Smooth muscle cell (in vitro differentiated cells): ENCODE data around the gene MINDY4. TPM values are rescaled to one million over a fixed set of nuclear protein-coding genes. Genes with fewer than 3 reads are reported as not detected.
A peak's percentile ranks its signal among the peaks of the same experiment; 100 is the strongest.

ENCODE experiments used
- DNase-seq: peaks from one replicate; lab custom pipeline; 2025; ENCODE audit not compliant: unreplicated experiment; lab: John Stamatoyannopoulos, UW
- H2AFZ ChIP-seq: fragments of 200-600 bp; sonication (generic); 2 replicates; pipeline ENCODE4 v1.6.0; 2016; ENCODE audit warnings: antibody characterized with exemption, low read depth, mild to moderate bottlenecking
- H3F3A ChIP-seq: fragments of 200-600 bp; sonication (generic); 2 replicates; pipeline ENCODE4 v1.6.0; 2017; ENCODE audit warnings: antibody characterized with exemption, low read depth
- H3K27ac ChIP-seq: fragments of 200-600 bp; sonication (generic); 2 replicates; pipeline ENCODE4 v1.5.1; 2016; ENCODE audit warnings: low read depth, mild to moderate bottlenecking
- H3K27me3 ChIP-seq: fragments of 200-600 bp; sonication (generic); 2 replicates; pipeline ENCODE4 v1.6.1; 2016; ENCODE audit warnings: low read depth, mild to moderate bottlenecking
- H3K36me3 ChIP-seq: fragments of 200-600 bp; sonication (generic); 2 replicates; pipeline ENCODE4 v1.5.1; 2016; ENCODE audit warnings: low read depth
- H3K4me1 ChIP-seq: fragments of 200-600 bp; sonication (generic); 2 replicates; pipeline ENCODE4 v1.5.1; 2016; ENCODE audit warnings: low read depth
- H3K4me2 ChIP-seq: fragments of 200-600 bp; sonication (generic); 2 replicates; pipeline ENCODE4 v1.6.0; 2016; ENCODE audit warnings: mild to moderate bottlenecking
- H3K4me3 ChIP-seq: fragments of 200-600 bp; sonication (generic); 2 replicates; pipeline ENCODE4 v1.5.1; 2016; ENCODE audit warnings: mild to moderate bottlenecking
- H3K79me2 ChIP-seq: fragments of 200-600 bp; sonication (generic); 2 replicates; pipeline ENCODE4 v1.6.0; 2016; ENCODE audit warnings: low read depth, mild to moderate bottlenecking
- H3K9ac ChIP-seq: fragments of 200-600 bp; sonication (generic); 2 replicates; pipeline ENCODE4 v1.6.0; 2016; ENCODE audit warnings: low read depth
- H3K9me3 ChIP-seq: fragments of 200-600 bp; sonication (generic); replicated peaks from 2 replicates; pipeline ENCODE4 v1.5.1; 2016; ENCODE audit warnings: low read depth
- H4K20me1 ChIP-seq: fragments of 200-600 bp; sonication (generic); 2 replicates; pipeline ENCODE4 v1.6.0; 2016; ENCODE audit warnings: low read depth
- WGBS: methylation state at CpG from one replicate; pipeline ENCODE4 v1.1.7; 2016; ENCODE audit warnings: low lambda C conversion rate; 5-methylcytosine and 5-hydroxymethylcytosine counted together
- polyA plus RNA-seq: library from polyadenylated mRNA; unstranded; fragments of >200 nt; fragmentation: Nextera tagmentation; extraction: Ambion mirVana; gene quantifications from 2 replicates; pipeline ENCODE4 v1.2.1, GENCODE V29; 2016
- total RNA-seq: library from RNA; depleted of rRNA; stranded (reverse); fragments of >200 nt; gene quantifications from 2 replicates; pipeline ENCODE4 v1.2.3, GENCODE V29; 2014
- TF ChIP-seq, protein P1 (sequence below): fragments of 200-600 bp; sonication (generic); IDR thresholded peaks from 2 replicates; pipeline ENCODE4 v1.5.1; 2017; ENCODE audit warnings: borderline replicate concordance, mild to moderate bottlenecking, antibody characterized with exemption; ENCODE audit not compliant: insufficient read depth, poor library complexity, severe bottlenecking

Gene MINDY4
- total and polyA plus RNA-seq, 2 experiments from 2014 or later: 4.9 to 5.3 TPM

DNA sequence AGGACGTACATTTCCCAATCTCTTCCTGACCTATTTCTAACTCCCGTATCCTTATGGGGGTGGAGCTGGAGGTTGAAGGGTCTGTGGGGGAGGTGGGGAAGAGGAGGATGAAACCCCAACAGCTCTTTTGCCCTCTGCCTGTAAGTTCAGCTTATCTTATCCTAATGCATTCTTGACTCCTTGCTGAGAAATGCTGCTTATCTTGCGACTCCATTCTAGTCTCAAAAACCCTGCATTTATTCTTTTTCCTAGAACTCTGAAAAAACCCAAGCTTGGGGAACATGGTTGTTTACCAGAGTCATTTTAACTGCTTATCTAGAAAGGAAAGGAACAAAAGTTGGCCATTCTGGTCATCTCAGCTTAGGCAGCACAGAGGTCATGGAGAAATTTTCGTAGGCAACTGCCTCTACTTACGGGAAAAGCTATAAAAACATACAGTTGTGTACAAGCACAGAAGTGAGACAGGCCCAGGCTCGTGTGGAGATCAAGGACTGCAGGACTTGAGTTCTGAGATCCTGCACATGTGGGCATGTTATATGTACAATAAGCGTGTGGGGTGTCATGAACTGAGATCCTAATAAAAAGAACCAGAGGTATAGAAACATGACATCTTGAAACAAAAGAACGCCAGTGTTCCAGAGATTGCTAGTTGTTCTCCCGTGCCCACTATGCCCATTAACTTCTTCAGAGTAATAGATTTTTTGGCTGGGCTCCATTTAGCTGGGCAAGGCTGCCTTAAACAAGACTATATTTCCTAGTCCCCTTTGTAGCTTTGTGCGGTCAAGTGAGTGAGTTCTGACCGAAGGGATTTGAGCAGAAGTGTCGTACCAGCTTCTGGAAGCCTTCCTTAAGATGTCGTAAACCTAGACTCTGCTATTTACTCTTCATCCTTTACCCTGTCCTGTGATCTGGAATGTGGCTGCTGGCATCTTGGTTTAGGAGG lies 9.7 kb upstream of the MINDY4 start:
- H3K4me1 ChIP-seq: no peaks in the 10 kb centered on the region
- TF ChIP-seq, protein P1, sequence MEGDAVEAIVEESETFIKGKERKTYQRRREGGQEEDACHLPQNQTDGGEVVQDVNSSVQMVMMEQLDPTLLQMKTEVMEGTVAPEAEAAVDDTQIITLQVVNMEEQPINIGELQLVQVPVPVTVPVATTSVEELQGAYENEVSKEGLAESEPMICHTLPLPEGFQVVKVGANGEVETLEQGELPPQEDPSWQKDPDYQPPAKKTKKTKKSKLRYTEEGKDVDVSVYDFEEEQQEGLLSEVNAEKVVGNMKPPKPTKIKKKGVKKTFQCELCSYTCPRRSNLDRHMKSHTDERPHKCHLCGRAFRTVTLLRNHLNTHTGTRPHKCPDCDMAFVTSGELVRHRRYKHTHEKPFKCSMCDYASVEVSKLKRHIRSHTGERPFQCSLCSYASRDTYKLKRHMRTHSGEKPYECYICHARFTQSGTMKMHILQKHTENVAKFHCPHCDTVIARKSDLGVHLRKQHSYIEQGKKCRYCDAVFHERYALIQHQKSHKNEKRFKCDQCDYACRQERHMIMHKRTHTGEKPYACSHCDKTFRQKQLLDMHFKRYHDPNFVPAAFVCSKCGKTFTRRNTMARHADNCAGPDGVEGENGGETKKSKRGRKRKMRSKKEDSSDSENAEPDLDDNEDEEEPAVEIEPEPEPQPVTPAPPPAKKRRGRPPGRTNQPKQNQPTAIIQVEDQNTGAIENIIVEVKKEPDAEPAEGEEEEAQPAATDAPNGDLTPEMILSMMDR: no peak
- no peaks in the 10 kb centered on the region for H3K79me2 ChIP-seq
- H3K27ac ChIP-seq: peak overlapping the region; percentile 54
- H3F3A ChIP-seq: no peaks in the 10 kb centered on the region
- H2AFZ ChIP-seq: peak overlapping the region; percentile 73
- H3K36me3 ChIP-seq: no peaks in the 10 kb centered on the region
- no peak for DNase-seq
- peak overlapping the region; percentile 38 for H3K4me2 ChIP-seq
- H3K9ac ChIP-seq: no peak overlapping the region
- no peaks in the 10 kb centered on the region for H4K20me1 ChIP-seq
- H3K27me3 ChIP-seq: no peaks in the 10 kb centered on the region
- H3K9me3 ChIP-seq: no peaks in the 10 kb centered on the region
- H3K4me3 ChIP-seq: no peak overlapping the region
- WGBS: 45% methylated on average over 13 of the region's 13 CpGs

DNA sequence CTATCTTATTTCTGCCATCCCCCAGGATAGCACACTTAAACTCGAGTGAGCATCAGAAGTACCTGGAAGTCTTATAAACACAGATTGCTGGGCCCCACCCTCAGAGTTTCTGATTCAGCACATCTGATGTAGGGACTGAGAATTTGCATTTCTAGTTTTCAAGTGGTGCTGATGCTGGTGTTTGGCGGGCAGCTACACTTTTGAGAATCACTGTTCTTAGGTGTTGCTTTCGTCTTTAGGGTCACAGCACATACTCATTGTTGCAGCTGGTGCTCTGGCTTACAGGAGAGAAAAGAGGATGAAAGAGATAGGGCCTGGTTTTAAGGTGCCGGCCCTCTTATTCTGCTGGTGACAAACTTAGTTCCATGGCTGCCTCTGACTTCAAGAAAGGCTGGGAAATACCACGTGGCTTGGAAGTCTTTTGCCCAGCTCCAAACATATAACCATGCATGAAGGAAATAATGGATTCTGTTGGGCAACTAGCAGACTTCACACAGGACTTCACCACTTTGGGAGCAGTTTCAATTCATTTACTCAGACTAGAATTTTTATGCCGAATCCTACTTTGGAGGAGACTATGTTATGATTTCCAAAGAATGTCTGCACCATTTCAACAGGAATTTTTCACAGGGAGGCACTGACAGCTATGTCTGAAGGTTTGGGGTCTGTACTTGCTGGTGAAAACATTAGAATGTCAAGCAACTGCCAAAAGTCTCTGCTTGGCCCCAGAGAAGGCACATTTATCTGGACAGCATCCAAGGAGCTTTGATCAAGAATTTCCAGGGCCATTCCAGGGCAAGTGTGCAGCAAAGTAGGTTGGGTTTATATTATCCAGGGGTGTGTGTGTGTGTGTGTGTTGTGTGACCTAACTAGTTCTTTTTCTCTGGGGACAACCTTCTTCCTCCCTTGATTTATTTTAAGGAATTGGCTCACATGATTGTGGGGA lies 6.9 kb upstream of the MINDY4 start:
- Histone ChIP-seq H3K9me3 (no peaks in the 10 kb centered on the region), H3K27ac (no peak overlapping the region), H4K20me1 (no peaks in the 10 kb centered on the region), H3K36me3 (no peaks in the 10 kb centered on the region), H3K4me3 (no peak overlapping the region), H3F3A (no peaks in the 10 kb centered on the region), H3K9ac (no peak overlapping the region), H2AFZ (no peak overlapping the region), H3K27me3 (no peaks in the 10 kb centered on the region), H3K4me1 (no peaks in the 10 kb centered on the region), H3K4me2 (no peak overlapping the region), H3K79me2 (no peaks in the 10 kb centered on the region)
- DNase-seq: no peak
- 75% methylated on average over 6 of the region's 6 CpGs for WGBS
- TF ChIP-seq, protein P1: no peak

DNA sequence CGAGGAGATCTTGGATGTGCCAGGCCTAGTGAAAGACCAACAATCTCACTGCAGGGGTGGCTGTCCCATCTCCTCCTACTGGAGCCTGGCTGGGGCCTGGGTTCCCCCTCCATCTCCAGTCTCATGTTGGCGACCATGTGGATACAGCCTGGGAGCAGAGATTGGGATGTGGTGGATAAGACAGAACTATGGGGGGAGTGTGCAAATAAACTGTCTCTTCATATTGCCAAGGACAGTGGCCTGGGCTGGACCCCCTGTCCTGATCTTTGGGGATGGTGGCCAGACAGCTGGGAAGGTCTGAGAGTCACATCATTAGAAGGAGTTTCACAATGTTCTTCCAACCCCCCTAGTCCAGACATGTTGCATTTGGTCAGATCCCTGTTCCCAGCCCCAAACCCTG lies 5.8 kb upstream of the MINDY4 start:
- TF ChIP-seq, protein P1: no peak
- 95% methylated on average over 2 of the region's 2 CpGs for WGBS

More for the DNA sequence above, 5.8 kb upstream of the MINDY4 start:
- Histone ChIP-seq H3K4me1 (no peaks in the 10 kb centered on the region), H3K27ac (no peak overlapping the region), H3K4me3 (no peak overlapping the region), H3K36me3 (no peaks in the 10 kb centered on the region), H4K20me1 (no peaks in the 10 kb centered on the region), H3K9me3 (no peaks in the 10 kb centered on the region), H2AFZ (no peak overlapping the region), H3K4me2 (no peak overlapping the region), H3K27me3 (no peaks in the 10 kb centered on the region), H3F3A (no peaks in the 10 kb centered on the region), H3K79me2 (no peaks in the 10 kb centered on the region), H3K9ac (no peak overlapping the region)
- no peak for DNase-seq
